NCI-H460 (cell line): ENCODE measurements around the gene OVOL1. TPM values are rescaled to one million over a fixed set of nuclear protein-coding genes. Genes with fewer than 3 reads are reported as not detected.
A peak's percentile ranks its signal among the peaks of the same experiment; 100 is the strongest.

Experiments used
- DNase-seq: peaks from one replicate; pipeline ENCODE4 v3.0.0-alpha.2; 2016; ENCODE audit warnings: low read depth; ENCODE audit errors: extremely low read depth
- total RNA-seq: library from RNA; depleted of rRNA; stranded (reverse); fragments of >200 nt; shearing (Covaris generic); gene quantifications from 2 replicates; pipeline ENCODE4 v1.2.3, GENCODE V29; 2014

OVOL1 gene
- total RNA-seq, 1 experiment from 2014 or later, result not detected

- no peak for DNase-seq
These were observed 9.6 kb upstream of the OVOL1 start for GRCh38 chr11:65777241-65777640.

GRCh38 chr11:65777821-65778361, 9.0 kb upstream of the OVOL1 start:
- no peak for DNase-seq

GRCh38 chr11:65778431-65778900, 8.4 kb upstream of the OVOL1 start:
- DNase-seq, result no peak

- DNase-seq, result no peak
These were observed 7.8 kb upstream of the OVOL1 start for GRCh38 chr11:65778901-65779668.

- no peak for DNase-seq
These were observed 7.3 kb upstream of the OVOL1 start for GRCh38 chr11:65779669-65779918.

GRCh38 chr11:65779919-65780769, 6.7 kb upstream of the OVOL1 start:
- peak; percentile 56 for DNase-seq

- DNase-seq, result peak; percentile 48
These were observed 6.1 kb upstream of the OVOL1 start, which contains the start of gene AP5B1 for GRCh38 chr11:65780770-65781151. AP5B1 (minus strand) TSS chr11:65780976; CDS start chr11:65780591, 385 bp downstream.

GRCh38 chr11:65781152-65781961, 5.5 kb upstream of the OVOL1 start:
- DNase-seq, result no peak

- no peak for DNase-seq
These were observed 4.7 kb upstream of the OVOL1 start for GRCh38 chr11:65781962-65782815.

GRCh38 chr11:65782816-65783228, 4.0 kb upstream of the OVOL1 start:
- no peak for DNase-seq

- DNase-seq, result no peak
These were observed 1.4 kb upstream of the OVOL1 start for GRCh38 chr11:65785319-65786007.

- DNase-seq, result no peak
These were observed 666 bp upstream of the OVOL1 start for GRCh38 chr11:65786008-65786785.

GRCh38 chr11:65787649-65788622, 1.1 kb downstream of the OVOL1 start:
- no peak for DNase-seq

- DNase-seq, result no peak
These were observed 2.0 kb downstream of the OVOL1 start for GRCh38 chr11:65788821-65789220.

- no peak for DNase-seq
These were observed 2.6 kb downstream of the OVOL1 start for GRCh38 chr11:65789230-65790103.
